Ovary (tissue), 9 donors: ENCODE measurements around the gene GLIS2. TPM values are rescaled to one million over a fixed set of nuclear protein-coding genes. Genes with fewer than 3 reads are reported as not detected.

ENCODE experiments used
- DNase-seq, 5 donors: peaks; one replicate each; pipeline ENCODE4 v3.0.0-alpha.2; 2019 to 2020
- H3K27ac ChIP-seq, 2 donors: fragments of 200-600 bp; one replicate each; pipeline versions ENCODE4 v1.5.1 to v1.8.0; 2019 to 2022
- H3K27me3 ChIP-seq: fragments of 200-600 bp; one replicate; pipeline ENCODE4 v1.8.0; 2022
- H3K36me3 ChIP-seq: fragments of 200-600 bp; sonication (generic); one replicate; pipeline ENCODE4 v1.5.1; 2019
- H3K4me1 ChIP-seq: one replicate; pipeline ENCODE4 v1.8.1; 2013; ENCODE audit warnings: mild to moderate bottlenecking, moderate library complexity; ENCODE audit not compliant: insufficient read depth
- H3K4me3 ChIP-seq: fragments of 200-600 bp; sonication (generic); one replicate; pipeline ENCODE4 v1.5.1; 2017
- H3K9me3 ChIP-seq, 2 donors: fragments of 200-600 bp in 1 of 2; sonication (generic) in 1 of 2; one replicate each; pipeline versions ENCODE4 v1.5.1 to v1.8.1; 2013 to 2019; ENCODE audit warnings: mild to moderate bottlenecking in 1 of 2, moderate library complexity in 1 of 2
- EP300 ChIP-seq: sonication (generic); formaldehyde crosslinking; IDR thresholded peaks from one replicate; pipeline ENCODE4 v1.6.1; 2017; ENCODE audit warnings: antibody characterized with exemption
- POLR2A ChIP-seq: fragments of 450-650 bp; IDR thresholded peaks from one replicate; pipeline ENCODE4 v1.6.1; 2017; ENCODE audit warnings: antibody characterized with exemption, mild to moderate bottlenecking, moderate library complexity
- WGBS, 3 donors: extraction: QIAGEN DNeasy Blood & Tissue Kit in 1 of 3; methylation state at CpG; one replicate each; pipeline versions ENCODE4 v1.1.5 to v1.1.7; 2013 to 2017; 5-methylcytosine and 5-hydroxymethylcytosine counted together
- intact Hi-C, 4 donors: fragments of 100-400 bp; cut with DNase I; formaldehyde crosslinking; loops; one replicate each; pipeline versions ENCODE4 v1.11.0 to v1.15.1; 2022 to 2023
- polyA plus RNA-seq, 2 donors: library from polyadenylated mRNA; stranded (reverse); fragments of 200-250 nt in 1 of 2; fragments of 350-450 nt in 1 of 2; fragmentation: Illumina TruSeq in 1 of 2; extraction: RNeasy Lipid Tissue Mini Kit (QIAGEN cat#74804) in 1 of 2; gene quantifications; one replicate each; pipeline ENCODE4 v1.2.3, GENCODE V29; 2013 to 2014
- total RNA-seq, 7 donors: library from RNA; depleted of rRNA in 2 of 7; stranded (reverse); fragments of >200 nt in 2 of 7; fragmentation: NEBNext Ultra II Directional in 3 of 7; extraction: Animal tissue kit (Norgen Biotek cat#: 25700) in 3 of 7; gene quantifications; one replicate each; pipeline versions ENCODE4 v1.1.0 to v1.2.4, GENCODE V29; 2016 to 2023
- TF ChIP-seq, protein P1 (sequence below), 3 donors: fragments of 450-650 bp in 2 of 3; fragments of 200-600 bp in 1 of 3; IDR thresholded peaks; one replicate each; pipeline versions ENCODE4 v1.5.1 to v1.8.0; 2016 to 2022; ENCODE audit warnings: antibody characterized with exemption in 3 of 3, mild to moderate bottlenecking in 1 of 3
- donor health status: DM: no; HTN: no; CAD: no; lungs with moderate emphysema.
- donor health status: DM: no; HTN: no; CAD: no.
- donor health status: Bipolar disorder and iron deficiency.
- donor health status: DM: yes; HTN: yes; CAD: no.
- donor health status: DM: no; HTN: no; CAD: no.
- donor health status: DM: yes; HTN: yes; CAD: no.

Gene GLIS2
- total and polyA plus RNA-seq, 9 donors: 1.6 to 79.5 (median 38.4) TPM

DNA sequence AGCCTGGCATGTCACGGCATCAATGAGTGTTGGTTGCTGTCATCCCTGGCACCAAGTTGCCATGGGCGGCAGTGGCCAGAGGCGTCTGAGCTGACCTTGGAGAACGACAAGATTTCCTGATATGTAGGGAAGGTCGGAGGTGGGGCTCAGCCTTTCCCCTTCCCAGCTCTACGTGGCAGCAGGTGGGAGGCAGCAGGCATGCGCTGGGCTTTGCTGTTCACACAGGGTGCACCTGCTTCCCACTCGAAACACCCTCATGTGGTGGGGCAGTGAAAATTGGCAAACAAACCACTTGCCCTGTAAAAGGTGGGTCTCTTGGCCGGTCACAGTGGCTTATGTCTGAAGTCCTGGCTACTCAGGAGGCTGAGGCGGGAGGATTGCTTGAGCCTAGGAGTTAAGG lies 30.7 kb upstream of the GLIS2 start:
- H3K4me1 ChIP-seq: peaks cover 3% of the 10 kb centered on the region

DNA sequence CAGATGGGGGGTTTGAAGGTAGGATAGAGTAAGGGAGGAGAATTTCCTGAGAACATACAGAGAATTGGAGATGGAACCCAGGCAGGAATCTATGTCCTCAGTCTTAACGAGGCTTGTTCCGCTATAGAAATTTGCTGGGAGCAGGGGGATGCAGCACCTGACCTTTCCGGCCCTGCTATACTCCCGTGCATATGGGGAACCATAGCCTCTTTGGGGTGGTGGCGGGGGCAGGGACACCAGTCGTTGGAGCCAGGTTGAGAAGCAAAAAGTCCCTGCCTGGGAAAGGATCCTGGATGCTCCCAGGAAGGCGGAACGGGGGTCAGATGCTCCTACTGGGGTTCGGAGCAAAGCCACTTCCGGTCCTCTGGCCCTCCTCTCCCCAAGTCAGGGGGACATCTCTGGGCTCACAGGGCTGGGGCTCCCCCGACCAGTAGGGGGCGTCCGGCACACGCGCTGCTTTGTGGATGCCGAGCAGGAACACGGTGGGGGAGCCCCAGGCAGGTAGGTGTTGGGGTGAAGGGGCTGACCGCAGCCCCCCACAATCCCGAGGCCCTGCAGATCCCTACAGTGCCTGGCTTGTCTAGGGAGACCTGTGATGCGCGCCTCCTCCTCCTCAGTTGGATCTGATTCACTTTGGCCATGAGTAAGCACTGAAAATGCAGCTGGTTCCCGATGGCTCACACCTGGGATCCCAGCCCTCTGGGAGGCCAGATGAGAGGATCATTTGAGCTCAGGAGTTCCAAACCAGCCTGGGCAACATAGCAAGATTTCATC lies 27.5 kb upstream of the GLIS2 start:
- TF ChIP-seq POLR2A: no peak
- TF ChIP-seq, protein P1, sequence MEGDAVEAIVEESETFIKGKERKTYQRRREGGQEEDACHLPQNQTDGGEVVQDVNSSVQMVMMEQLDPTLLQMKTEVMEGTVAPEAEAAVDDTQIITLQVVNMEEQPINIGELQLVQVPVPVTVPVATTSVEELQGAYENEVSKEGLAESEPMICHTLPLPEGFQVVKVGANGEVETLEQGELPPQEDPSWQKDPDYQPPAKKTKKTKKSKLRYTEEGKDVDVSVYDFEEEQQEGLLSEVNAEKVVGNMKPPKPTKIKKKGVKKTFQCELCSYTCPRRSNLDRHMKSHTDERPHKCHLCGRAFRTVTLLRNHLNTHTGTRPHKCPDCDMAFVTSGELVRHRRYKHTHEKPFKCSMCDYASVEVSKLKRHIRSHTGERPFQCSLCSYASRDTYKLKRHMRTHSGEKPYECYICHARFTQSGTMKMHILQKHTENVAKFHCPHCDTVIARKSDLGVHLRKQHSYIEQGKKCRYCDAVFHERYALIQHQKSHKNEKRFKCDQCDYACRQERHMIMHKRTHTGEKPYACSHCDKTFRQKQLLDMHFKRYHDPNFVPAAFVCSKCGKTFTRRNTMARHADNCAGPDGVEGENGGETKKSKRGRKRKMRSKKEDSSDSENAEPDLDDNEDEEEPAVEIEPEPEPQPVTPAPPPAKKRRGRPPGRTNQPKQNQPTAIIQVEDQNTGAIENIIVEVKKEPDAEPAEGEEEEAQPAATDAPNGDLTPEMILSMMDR (IDR thresholded peaks at IDR 0.05): peak; percentile 80 to 96 (median 92)
- no peak for TF ChIP-seq EP300
- H3K27me3 ChIP-seq: no peaks in the 10 kb centered on the region
- peak; percentile 72 to 86 (median 82) for DNase-seq
- intact Hi-C loops: loop anchor here in 3 of 4 donors (2.0 to 5.0 kb wide), 4 partner anchors 38 to 114 kb away; no protein-coding TSS in a partner anchor
- 8 to 12% (median 8%) methylated on average over 22 of the region's 22 CpGs for WGBS, 3 donors
- H3K36me3 ChIP-seq: no peaks in the 10 kb centered on the region
- peaks cover 7% of the 10 kb centered on the region for H3K4me1 ChIP-seq
- no peaks in the 10 kb centered on the region for H3K9me3 ChIP-seq
- peak overlapping the region; percentile 12 for H3K4me3 ChIP-seq
- no peak overlapping the region for H3K27ac ChIP-seq

More for the DNA sequence above, 30.7 kb upstream of the GLIS2 start:
- TF ChIP-seq EP300: no peak
- TF ChIP-seq, protein P1 (IDR thresholded peaks at IDR 0.05): no peak
- TF ChIP-seq POLR2A: no peak
- Histone ChIP-seq H3K36me3 (no peaks in the 10 kb centered on the region), H3K9me3 (no peaks in the 10 kb centered on the region), H3K27ac (no peak overlapping the region), H3K27me3 (no peaks in the 10 kb centered on the region), H3K4me3 (no peak overlapping the region)
- DNase-seq: no peak
- 58 to 72% (median 62%) methylated on average over 9 to 10 of the region's 10 CpGs for WGBS, 3 donors
- intact Hi-C loops: loop anchor here in 1 of 4 donors (5.0 kb wide), 1 partner anchor 117 kb away; no protein-coding TSS in a partner anchor

GRCh38 chr16:4290236-4290830 lies 25.5 kb upstream of the GLIS2 start:
- Histone ChIP-seq H3K4me1 (peaks cover 16% of the 10 kb centered on the region), H3K27ac (no peak overlapping the region), H3K9me3 (no peaks in the 10 kb centered on the region), H3K36me3 (no peaks in the 10 kb centered on the region), H3K27me3 (no peaks in the 10 kb centered on the region), H3K4me3 (no peak overlapping the region)
- TF ChIP-seq, protein P1 (IDR thresholded peaks at IDR 0.05): no peak
- TF ChIP-seq EP300: no peak
- no peak for TF ChIP-seq POLR2A
- WGBS, 3 donors: 82 to 86% (median 84%) methylated on average over 8 of the region's 8 CpGs
- intact Hi-C loops: loop anchor here in 1 of 4 donors (5.0 kb wide), 1 partner anchor 37 kb away; no protein-coding TSS in a partner anchor
- DNase-seq: no peak

DNA sequence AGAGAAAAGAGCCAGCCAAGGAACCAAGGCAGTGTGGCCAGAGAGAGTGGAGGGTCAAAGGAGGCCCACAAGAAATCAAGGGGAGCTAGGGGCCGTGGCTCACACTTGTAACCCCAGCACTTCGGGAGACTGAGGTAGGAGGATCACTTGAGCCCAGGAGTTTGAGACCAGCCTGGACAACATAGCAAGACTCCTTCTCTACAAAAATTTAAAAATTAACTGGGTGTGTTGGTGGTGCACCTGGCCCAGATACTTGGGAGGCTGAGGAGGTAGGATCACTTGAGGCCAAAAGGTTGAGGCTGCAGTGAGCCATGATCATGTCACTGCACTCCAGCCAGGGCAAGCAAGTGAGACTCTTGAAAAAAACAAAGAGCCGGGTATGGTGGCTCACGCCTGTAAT lies 24.2 kb upstream of the GLIS2 start:
- H3K4me3 ChIP-seq: no peak overlapping the region
- no peak for TF ChIP-seq POLR2A
- DNase-seq: no peak
- no peaks in the 10 kb centered on the region for H3K36me3 ChIP-seq
- intact Hi-C loops: loop anchor here in 1 of 4 donors (5.0 kb wide), 1 partner anchor 36 kb away; no protein-coding TSS in a partner anchor
- peaks cover 16% of the 10 kb centered on the region for H3K4me1 ChIP-seq
- 91 to 96% (median 95%) methylated on average over 4 of the region's 4 CpGs for WGBS, 3 donors
- no peaks in the 10 kb centered on the region for H3K9me3 ChIP-seq
- H3K27me3 ChIP-seq: no peaks in the 10 kb centered on the region
- H3K27ac ChIP-seq: no peak overlapping the region
